Activated CD8-positive, alpha-beta memory T cell treated with anti-CD3 and anti-CD28 coated beads for 1 hour (primary cell): ENCODE measurements around the gene EPB41L4A.
"Not testable (repeated sequence)": the region's sequence is repeated elsewhere in the genome, so short reads cannot be mapped to it uniquely, and the experiment has no call there.

Experiments used
- DNase-seq, 2 donors: peaks; one replicate each; pipeline ENCODE4 v3.0.0-alpha.2; 2020; ENCODE audit warnings: low read depth in 1 of 2; ENCODE audit errors: extremely low read depth in 1 of 2

Gene EPB41L4A

DNA sequence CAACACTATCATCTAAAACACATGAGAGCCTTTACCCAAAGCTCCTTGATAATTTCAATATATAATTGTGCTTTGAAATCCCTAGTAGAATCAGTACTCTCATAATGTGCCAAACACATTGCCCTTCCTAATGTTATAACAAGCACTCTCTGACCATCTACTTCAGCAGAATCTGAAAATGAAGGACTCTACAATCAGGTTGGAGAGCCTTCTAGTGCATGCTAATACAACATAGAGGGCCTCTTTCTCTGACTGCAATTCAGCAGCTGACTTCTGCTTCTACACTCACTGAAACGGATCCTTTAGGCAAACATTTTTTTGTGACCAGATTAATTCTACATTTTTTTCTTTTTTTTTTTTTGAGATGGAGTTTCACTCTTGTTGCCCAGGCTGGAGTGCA, 155.6 kb downstream of the EPB41L4A start:
- DNase-seq: no peak

DNA sequence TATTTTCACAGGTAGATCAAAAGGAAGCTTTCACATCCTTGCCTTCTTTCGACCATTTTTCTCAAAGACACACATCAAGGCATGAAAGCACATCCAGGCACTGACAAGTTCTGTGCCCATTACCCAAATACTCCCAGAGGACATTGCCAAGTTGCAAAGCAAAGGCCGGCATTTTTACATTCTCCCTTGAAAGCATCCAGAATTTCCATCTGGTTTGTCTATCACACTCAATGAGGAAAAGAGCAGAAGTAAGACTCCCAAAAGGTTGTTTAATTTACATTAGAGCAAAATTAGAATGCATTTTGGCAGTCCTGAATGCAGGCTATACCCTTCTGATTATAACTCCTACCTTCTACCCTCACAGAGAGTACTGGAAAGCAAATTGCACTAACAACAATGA, 160.5 kb downstream of the EPB41L4A start:
- no peak for DNase-seq

DNA sequence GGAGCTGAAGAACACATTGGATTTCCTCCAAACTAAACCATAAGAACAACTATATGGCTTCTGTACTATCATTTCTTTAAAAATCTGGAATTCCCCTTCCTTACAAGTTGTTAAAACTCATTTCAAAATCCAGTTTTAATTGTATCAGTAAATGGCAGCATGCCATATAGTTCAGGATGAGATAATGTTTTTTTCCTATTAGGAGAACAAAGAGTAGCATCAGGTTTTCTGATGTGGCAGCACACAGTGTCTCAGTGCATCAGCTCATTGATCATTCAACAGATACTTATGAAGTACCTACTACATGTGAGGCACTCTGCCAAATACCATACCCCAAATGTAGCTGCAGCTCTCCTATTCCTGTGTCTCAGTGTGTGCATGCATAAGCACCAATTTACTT, 161.1 kb downstream of the EPB41L4A start:
- DNase-seq: no peak

DNA sequence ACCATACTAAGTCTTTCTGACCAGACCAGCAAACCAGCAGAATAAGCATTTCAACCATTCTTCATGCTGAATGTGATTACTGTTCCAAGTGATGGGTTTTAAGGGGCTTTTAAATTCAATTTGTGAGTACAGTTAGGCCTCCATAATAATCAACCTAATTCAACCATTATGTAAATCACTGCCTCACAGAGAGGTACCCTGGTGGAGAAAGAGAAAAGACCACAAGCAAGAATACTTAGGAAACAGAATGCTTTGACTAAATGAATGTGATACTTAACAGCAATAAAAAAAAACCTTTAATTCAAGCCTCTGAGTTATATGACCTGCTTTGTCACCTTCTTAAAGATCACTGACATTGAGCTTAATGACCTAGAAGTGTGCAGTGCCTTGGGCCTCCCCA, 162.1 kb downstream of the EPB41L4A start:
- DNase-seq: no peak

DNA sequence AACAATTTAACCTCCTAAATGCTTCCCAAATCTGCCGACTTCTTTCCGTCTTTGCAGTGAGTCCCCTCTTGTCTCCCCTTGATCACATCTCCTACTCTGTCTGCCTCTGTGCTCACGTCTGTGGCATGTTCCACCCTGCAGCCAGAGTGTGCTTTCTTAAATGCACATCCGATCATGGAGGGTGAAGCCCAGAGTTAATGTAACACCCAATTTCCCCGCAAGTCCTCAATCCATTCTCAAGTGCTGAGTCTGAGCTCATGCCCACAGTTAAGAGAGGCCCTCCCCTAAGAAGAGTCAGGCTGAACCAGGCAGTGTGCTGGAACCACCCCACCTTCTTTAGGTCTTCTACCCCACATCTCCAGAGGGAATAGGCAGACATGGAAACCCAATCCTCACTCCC, 164.8 kb downstream of the EPB41L4A start:
- DNase-seq: no peak

DNA sequence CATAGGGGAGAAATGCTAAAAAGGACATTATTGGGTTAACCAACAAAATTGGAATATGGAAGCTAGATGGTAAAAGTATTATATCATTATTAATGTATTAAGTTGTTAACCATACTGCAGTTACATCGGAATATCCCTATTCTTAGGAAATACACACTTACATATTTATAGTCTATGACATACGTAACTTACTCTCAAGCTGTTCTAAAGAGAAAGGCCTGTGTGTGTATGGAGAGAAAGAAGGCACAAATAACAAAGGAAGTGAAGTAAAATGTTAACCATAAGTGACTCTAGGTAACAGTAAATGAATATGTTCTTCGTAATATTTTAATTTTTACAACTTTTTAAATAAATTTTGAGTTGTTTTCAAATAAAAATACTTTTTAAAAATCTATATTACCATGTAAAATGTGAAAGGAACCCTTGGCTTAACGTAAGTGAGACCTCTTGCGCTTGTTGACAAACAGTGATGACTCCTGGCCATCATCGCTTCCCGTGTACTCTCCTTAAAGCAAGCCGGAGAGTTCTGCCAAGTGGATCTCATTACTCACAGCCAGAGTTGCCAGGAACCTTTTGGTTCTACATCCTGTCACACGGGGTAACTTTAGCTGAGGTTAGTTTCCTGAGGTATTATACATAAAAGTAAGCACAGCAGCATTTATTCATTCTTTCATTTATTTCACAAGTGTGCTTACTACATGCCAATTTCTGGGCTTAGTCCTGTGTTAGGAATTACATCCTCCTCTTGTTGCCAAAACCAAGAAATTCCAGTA, 165.4 kb downstream of the EPB41L4A start:
- DNase-seq: no peak

DNA sequence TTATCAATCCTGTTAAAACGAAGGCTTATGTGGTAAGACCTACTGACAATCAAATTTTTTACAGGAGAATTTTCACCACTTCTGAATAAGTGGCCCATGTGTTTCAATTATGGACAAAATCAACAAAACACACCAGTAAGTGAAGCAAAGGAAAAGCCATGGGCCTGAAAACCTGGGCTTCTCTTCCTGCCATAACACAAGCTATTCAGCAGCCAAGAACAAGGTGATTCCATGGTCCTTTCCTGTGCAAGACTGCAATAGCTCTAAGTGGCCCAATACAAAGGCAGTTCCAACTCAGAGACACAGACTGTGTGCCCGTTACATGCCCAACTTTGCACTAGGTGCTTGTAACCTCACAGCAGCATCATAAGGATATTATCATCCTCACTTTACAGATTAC, 168.5 kb downstream of the EPB41L4A start:
- no peak for DNase-seq

DNA sequence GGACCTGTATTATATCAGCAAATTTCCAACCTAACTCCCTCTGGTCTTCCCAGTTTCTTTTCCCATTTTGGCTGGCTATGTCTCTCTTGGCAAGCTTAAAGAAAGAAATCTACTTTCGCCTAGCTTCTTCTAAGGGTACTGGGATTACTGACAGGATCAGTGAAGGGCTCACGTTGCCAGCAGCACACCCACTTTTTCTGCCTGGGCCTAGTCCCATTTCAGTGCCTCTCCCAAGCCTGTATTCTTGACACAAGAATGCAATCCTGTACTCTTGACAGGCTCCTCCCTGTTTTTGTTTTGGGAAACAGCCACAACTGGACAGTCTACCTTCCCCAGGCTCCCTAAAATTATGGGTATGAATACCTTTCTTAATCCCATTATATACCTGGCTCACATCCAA, 170.5 kb downstream of the EPB41L4A start:
- no peak for DNase-seq

DNA sequence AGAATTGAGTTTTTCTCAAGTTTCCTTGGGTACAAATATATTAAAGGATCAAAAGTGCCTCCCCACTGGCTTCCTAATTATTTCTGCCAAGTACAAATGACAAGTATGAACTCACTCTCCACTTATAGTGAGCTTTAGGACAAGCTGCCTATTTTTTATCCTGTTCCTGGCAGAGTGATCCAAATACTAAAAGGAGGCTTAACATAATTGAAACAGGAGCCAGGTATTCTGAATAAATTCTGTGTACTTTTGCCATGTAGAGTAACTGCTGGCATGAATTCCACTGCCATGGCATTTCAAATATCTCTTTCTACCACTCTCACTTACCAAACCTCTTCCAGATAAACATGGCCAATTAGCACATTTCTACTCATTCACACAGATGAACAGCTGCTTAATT, 171.1 kb downstream of the EPB41L4A start:
- no peak for DNase-seq

DNA sequence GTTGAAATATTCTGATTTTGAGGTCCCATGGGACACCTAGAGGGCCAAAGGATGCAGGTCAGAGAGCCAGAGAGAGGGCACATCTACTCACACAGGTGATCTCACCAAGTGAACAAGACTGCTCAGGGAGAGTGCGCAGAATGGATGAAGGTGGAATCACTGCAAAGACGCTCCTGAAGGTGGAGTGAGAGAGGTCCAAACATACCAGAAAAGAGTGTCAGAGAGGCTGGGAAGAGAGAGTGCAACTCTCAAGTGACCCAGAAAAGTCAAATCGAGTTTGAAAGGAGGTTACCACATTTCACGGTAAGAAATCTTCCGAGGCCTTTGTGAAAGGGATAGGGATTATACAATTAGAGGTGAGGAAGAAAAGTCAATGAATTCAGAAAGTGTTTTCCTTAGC, 173.4 kb downstream of the EPB41L4A start:
- DNase-seq: no peak

DNA sequence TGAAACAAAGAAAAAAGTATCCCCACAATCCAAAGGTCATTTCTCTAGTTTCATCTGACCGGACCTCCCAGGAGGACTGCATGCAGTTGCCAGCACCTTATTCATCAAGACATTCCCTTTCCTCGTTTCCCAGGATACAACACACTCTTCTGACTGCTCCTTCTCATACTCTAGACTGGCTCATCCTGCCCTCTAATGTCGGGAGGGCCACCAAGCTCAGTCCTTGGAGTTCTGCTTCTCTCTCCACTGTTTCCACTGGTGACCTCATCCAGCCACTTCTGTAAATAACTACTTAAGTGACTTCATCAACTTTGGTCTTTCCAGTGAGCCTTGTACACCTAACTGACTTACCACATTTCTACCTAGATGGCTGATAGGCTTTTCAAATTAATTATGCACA, 179.1 kb downstream of the EPB41L4A start:
- no peak for DNase-seq

DNA sequence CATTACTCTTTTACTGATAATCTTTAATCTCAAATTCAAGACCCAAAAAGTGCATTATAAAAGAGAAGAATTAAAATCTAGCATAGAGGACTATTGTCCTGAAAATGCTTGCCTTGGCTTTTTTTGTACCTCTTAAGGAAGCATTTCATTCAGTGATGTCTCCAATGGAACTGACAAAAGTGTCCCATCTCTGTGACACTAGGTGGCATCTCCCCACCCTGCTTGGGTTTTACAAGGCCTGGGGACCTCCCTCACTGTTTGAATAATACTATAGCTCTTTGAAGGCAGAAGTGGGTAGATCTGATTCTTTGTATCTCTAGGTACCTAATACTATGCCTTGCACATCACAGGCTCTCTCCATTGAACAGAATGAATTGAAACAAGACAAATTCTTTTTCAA, 180.6 kb downstream of the EPB41L4A start:
- DNase-seq: no peak

DNA sequence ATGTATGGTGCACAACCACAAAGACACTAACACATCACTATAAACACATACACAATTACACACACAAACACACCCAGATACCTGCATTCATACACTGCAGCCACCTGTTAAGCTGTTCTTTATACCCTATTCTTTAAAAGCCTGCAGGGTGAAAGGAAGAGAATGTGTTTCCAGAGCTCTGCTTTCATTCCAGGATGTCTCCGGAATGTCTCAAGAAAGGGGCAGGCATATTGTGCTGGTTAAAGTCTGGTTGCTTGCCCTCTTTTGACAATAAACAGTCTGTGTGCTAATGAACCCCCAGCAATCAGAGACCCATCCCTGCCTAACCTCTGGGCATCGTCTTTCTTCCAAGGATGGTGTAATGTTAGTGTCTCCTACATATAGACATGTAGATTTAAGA, 181.6 kb downstream of the EPB41L4A start:
- no peak for DNase-seq

DNA sequence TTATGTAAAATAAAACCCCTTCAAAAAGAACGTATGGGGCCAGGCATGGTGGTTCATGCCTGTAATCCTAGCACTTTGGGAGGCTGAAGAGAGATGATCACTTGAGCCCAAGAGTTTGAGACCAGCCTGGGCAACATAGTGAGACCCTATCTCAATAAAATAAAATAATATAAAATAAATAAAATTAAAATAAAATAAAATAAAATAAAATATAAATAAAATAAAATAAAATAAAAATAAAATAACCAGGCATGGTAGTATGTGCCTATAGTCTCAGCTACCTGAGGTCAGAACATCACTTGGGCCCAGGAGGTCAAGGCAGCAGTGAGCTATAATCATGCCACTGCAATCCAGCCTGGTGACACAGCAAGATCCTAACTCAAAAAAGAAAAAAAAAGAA, 185.1 kb downstream of the EPB41L4A start:
- DNase-seq: no peak

DNA sequence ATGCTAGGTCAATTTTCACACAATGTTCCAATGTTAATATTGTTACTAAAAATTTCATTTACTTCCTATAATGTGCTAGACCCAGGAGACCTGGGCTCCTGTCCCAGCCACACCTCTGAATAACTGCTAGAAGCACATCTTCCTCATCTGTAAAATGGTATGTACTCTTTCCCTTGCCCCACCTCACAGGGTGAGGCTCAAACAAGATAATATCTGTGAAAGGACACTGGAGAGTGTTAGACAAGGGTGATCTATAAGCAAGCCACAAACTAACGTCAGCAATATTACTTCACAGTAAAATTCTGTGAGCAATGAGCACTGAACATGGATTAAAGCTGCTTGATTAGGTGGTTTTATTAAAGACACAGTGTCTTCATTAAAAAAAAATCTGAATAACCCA, 186.4 kb downstream of the EPB41L4A start:
- DNase-seq: no peak

DNA sequence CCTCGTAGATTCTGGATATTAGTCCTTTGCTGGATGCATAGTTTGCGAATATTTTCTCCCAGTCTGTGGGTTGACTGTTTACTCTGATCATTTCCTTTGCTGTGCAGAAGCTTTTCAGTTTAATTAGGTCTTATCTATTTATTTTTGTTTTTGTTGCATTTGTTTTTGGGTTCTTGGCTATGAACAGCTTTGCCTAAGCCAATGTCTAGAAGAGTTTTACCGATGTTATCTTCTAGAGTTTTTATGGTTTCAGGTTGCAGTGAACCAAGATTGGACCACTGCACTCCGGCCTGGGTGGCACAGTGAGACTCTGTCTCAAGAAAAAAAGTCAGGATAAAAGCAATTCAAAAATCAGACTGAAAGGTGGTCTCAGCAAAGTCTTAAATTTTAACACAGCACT, 188.5 kb downstream of the EPB41L4A start:
- no peak for DNase-seq

DNA sequence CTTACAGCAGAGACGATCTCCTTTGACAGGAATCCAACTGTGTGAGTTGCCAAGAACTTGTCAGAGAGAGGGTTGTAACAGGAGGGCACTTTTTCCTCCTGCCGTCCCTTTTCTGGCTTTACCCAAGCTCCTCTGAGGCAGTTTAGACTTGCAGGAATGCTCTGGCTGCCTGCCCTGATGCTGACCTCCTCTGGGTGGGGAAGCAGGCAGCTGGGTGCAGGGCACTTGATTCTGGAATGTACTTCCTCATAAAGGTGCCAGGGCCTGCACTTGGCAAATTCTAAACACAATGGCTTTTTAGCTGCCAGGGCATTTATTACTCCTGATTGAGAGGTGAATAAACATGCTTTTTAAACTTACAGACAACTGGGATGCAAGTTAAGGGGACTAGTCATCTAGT, 190.4 kb downstream of the EPB41L4A start:
- no peak for DNase-seq

DNA sequence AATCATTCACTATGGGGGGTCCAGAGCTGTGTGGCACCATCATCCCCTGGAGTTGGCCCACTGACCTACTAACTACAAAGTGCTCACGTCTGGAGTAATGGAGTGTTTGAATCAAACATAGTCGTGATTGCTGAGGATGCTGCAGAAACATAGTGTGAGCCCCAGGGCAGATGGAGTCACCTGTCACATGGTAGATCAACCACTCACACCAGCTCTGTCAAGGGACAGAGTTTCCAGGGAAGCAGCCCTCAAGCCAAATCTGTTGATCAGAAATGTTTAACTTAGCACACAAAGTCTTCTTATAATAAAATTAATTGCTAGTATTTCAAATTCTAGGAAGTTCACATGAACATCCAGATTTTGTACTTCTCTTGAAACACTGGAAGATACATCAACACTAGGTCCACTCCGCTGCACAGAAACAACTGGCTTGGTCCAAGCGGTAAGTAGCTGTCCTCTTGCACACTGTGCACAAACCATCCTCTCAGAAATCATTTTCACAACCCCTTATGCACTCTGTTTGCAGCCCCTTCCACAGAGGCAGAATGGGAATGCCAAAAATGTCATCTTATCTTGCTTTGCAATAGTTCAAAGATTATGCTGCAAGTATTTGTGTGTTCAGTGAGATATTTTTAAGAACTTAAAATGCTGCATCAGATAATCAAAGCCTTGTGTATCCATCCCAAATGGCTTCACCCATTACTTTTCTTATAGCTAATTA, 191.0 kb downstream of the EPB41L4A start:
- DNase-seq: no peak

DNA sequence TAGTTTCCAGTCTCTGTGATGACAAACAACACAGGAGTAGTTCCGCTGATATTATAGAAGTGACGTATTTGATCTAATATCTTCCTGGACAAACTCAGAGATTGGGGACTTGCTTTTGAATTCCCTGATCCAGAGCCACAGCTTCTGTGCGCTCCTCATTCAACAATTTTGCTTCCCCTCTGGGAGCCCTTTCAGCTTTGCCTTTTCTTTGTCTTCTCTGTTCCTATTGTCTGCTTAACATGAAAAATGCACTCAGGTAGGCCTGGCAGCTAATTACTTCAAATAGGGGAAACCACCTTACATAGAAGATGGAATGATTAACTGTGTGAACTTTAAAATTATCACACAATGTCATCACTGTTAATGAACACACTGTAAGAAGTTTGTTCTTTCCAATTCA, 192.9 kb downstream of the EPB41L4A start:
- DNase-seq: no peak

DNA sequence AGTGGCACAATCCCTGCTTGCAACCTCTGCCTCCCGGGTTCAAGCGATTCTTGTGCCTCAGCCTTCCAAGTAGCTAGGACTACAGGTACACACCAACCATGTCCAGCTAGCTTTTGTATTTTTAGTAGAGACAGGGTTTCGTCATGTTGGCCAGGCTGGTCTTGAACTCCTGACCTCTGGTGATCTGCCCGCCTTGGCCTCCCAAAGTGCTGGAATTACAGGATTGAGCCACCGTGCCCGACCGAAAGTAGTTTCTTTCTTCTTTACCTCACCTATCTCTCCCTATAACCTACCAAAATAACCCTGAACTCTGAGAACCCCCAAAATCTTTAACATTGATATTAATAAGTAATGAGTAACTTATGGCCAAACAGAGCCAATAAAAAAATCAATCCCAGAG, 196.1 kb downstream of the EPB41L4A start:
- DNase-seq: not testable (repeated sequence)

DNA sequence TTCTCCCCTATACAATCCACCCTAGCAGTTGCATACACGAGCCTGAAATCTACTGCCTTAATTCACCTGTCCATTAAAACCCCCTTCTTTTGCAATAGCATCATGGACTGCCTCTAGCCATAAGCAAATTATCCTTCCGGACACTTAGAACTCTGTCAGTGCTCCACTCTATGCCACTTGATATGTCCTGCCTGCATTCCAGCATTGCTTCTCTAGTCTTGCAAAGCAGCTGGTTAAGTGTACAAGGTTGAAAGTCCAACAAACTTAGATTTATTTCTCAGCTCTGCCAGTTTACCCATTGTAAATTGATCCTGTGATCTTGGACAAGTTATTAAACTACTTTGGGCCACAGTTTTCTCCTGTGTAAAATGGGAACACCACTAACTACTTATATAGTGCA, 197.9 kb downstream of the EPB41L4A start:
- no peak for DNase-seq

DNA sequence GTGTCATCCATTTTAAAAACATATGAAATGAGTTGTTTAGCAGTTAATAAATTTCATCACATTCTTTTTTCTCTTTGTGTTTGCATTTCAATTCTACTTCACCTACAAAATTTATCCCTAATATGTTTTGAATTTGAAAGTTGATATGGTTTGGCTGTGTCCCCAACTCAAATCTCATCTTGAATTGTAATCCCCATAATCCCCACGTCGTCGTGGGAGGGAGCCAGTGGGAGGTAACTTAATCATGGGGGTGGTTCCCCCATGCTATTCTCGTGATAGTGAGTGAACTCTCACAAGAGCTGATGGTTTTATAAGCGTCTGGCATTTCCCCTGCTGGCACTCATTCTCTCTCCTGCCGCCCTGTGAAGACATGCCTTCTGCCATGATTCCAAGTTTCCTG, 200.1 kb downstream of the EPB41L4A start:
- no peak for DNase-seq
